GM23248 (cell line): ENCODE measurements around the gene CPLANE1.

Experiments used
- EZH2 ChIP-seq: fragments of 200-600 bp; sonication (generic); IDR thresholded peaks from 2 replicates; pipeline ENCODE4 v1.6.1; 2018; ENCODE audit warnings: antibody characterized with exemption, mild to moderate bottlenecking; ENCODE audit not compliant: insufficient read depth, poor library complexity, severe bottlenecking
- EZH2phosphoT487 ChIP-seq: fragments of 200-600 bp; sonication (generic); IDR thresholded peaks from 2 replicates; pipeline ENCODE4 v1.6.1; 2018; ENCODE audit warnings: antibody characterized with exemption, moderate library complexity, mild to moderate bottlenecking, low read depth; ENCODE audit not compliant: insufficient read depth

DNA sequence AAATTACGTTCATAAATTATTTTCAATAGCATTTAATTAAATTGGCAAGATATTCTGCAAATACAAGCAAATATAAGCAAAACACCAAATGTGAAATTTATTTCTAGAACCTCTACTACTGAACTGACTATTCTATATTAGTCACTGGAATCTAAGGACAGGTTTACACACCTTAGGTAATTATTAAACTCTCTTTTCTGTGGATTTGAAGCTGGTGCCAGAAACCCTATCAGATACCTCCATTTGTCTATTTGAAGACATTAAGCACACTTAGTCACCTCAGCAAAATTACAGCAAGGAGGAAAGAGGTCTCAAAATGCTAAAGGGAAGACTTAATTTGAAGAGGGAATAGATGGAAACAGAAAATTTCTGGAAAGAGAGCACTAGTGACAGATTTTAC is 83.4 kb downstream of the CPLANE1 start:
- TF ChIP-seq EZH2 (no peak), EZH2phosphoT487 (no peak)
